Mesenchymal stem cell (in vitro differentiated cells and primary cell): ENCODE data around the gene CCR4.
A peak's percentile ranks its signal among the peaks of the same experiment; 100 is the strongest.
"Not testable (repeated sequence)": the region's sequence is repeated elsewhere in the genome, so short reads cannot be mapped to it uniquely, and the experiment has no call there.

ENCODE experiments used
- DNase-seq: peaks from one replicate; pipeline ENCODE4 v3.0.0-alpha.2; 2013
- H2AFZ ChIP-seq: one replicate; pipeline ENCODE4 v1.6.1; 2013; ENCODE audit warnings: low read depth, mild to moderate bottlenecking, control low read depth, inconsistent platforms, low read length, moderate library complexity
- H2AK5ac ChIP-seq: 2 replicates; pipeline ENCODE4 v1.6.1; 2013; ENCODE audit warnings: low read length, moderate library complexity, mild to moderate bottlenecking, inconsistent platforms; ENCODE audit not compliant: severe bottlenecking
- H2BK120ac ChIP-seq: one replicate; pipeline ENCODE4 v1.6.1; 2013; ENCODE audit warnings: low read depth, mild to moderate bottlenecking, inconsistent platforms, low read length, moderate library complexity
- H2BK12ac ChIP-seq, 2 experiments: one replicate each; pipeline ENCODE4 v1.6.1; 2013; ENCODE audit warnings: inconsistent platforms in 2 of 2, low read length in 2 of 2, mild to moderate bottlenecking in 2 of 2, moderate library complexity in 2 of 2, control low read depth in 1 of 2
- H2BK15ac ChIP-seq: one replicate; pipeline ENCODE4 v1.6.1; 2013; ENCODE audit warnings: mild to moderate bottlenecking, low read depth, inconsistent platforms; ENCODE audit not compliant: poor library complexity, severe bottlenecking
- H2BK5ac ChIP-seq: 2 replicates; pipeline ENCODE4 v1.6.1; 2013; ENCODE audit warnings: low read depth, mild to moderate bottlenecking, low read length, control low read depth, inconsistent platforms; ENCODE audit not compliant: poor library complexity, severe bottlenecking
- H3K14ac ChIP-seq, 2 experiments: one replicate each; pipeline ENCODE4 v1.6.1; 2013; ENCODE audit warnings: inconsistent platforms in 2 of 2, low read length in 2 of 2, control low read depth in 1 of 2, mild to moderate bottlenecking in 1 of 2, moderate library complexity in 1 of 2
- H3K18ac ChIP-seq, 2 experiments: one replicate each; pipeline ENCODE4 v1.6.1; 2013; ENCODE audit warnings: inconsistent platforms in 2 of 2, low read length in 2 of 2, control low read depth in 1 of 2, low read depth in 1 of 2, mild to moderate bottlenecking in 1 of 2
- H3K23ac ChIP-seq, 2 experiments: one replicate each; pipeline ENCODE4 v1.6.1; 2013; ENCODE audit warnings: inconsistent platforms in 2 of 2, low read length in 2 of 2, mild to moderate bottlenecking in 2 of 2, moderate library complexity in 2 of 2, control low read depth in 1 of 2
- H3K27ac ChIP-seq: 2 replicates; pipeline ENCODE4 v1.5.1; 2013; ENCODE audit warnings: mild to moderate bottlenecking, moderate library complexity, low read length, control low read depth, inconsistent platforms; ENCODE audit not compliant: poor library complexity, severe bottlenecking
- H3K27me3 ChIP-seq, 2 experiments: 2 replicates each; pipeline versions ENCODE4 v1.6.1 to v1.7.0; 2013; ENCODE audit warnings: low read length in 2 of 2, mild to moderate bottlenecking in 2 of 2, moderate library complexity in 2 of 2, control low read depth in 1 of 2, inconsistent platforms in 1 of 2; ENCODE audit not compliant: control insufficient read depth in 1 of 2, insufficient read depth in 1 of 2
- H3K36me3 ChIP-seq, 2 experiments: 2 replicates each; pipeline versions ENCODE4 v1.6.1 to v1.7.0; 2013; ENCODE audit warnings: low read length in 2 of 2, control low read depth in 1 of 2, inconsistent platforms in 1 of 2, low read depth in 1 of 2, mild to moderate bottlenecking in 1 of 2; ENCODE audit not compliant: insufficient read depth in 2 of 2, control insufficient read depth in 1 of 2
- H3K4ac ChIP-seq, 2 experiments: one replicate each; pipeline ENCODE4 v1.6.1; 2013; ENCODE audit warnings: inconsistent platforms in 2 of 2, low read length in 2 of 2, mild to moderate bottlenecking in 2 of 2, moderate library complexity in 2 of 2, control low read depth in 1 of 2, low read depth in 1 of 2
- H3K4me1 ChIP-seq: 2 replicates; pipeline ENCODE4 v1.6.1; 2013; ENCODE audit warnings: low read depth, low read length, control low read depth; ENCODE audit not compliant: control insufficient read depth, insufficient read depth
- H3K4me2 ChIP-seq: 2 replicates; pipeline ENCODE4 v1.6.1; 2013; ENCODE audit warnings: low read length, mild to moderate bottlenecking, inconsistent platforms; ENCODE audit not compliant: poor library complexity, severe bottlenecking
- H3K4me3 ChIP-seq, 2 experiments: 2 replicates each; pipeline versions ENCODE4 v1.5.1 to v1.7.0; 2013; ENCODE audit warnings: low read length in 2 of 2, mild to moderate bottlenecking in 2 of 2, control low read depth in 1 of 2, low read depth in 1 of 2; ENCODE audit not compliant: insufficient read depth in 1 of 2
- H3K79me1 ChIP-seq: replicated peaks from 2 replicates; pipeline ENCODE4 v1.6.1; 2013; ENCODE audit warnings: mild to moderate bottlenecking, control low read depth, low read length, inconsistent platforms; ENCODE audit not compliant: poor library complexity, severe bottlenecking
- H3K9ac ChIP-seq: 2 replicates; pipeline ENCODE4 v1.7.0; 2013; ENCODE audit warnings: mild to moderate bottlenecking, low read length, moderate library complexity
- H3K9me3 ChIP-seq: 2 replicates; pipeline ENCODE4 v1.7.0; 2013; ENCODE audit warnings: mild to moderate bottlenecking, low read length; ENCODE audit not compliant: control insufficient read depth
- H4K8ac ChIP-seq: one replicate; pipeline ENCODE4 v1.6.1; 2013; ENCODE audit warnings: inconsistent platforms, mild to moderate bottlenecking, low read length, moderate library complexity
- H4K91ac ChIP-seq: one replicate; pipeline ENCODE4 v1.6.1; 2013; ENCODE audit warnings: mild to moderate bottlenecking, low read length, inconsistent platforms
- WGBS: methylation state at CpG from one replicate; pipeline ENCODE4 v1.1.7; 2013; ENCODE audit warnings: mixed read lengths; 5-methylcytosine and 5-hydroxymethylcytosine counted together

Gene CCR4

GRCh38 chr3:32937331-32937730, 14.1 kb upstream of the CCR4 start:
- Histone ChIP-seq H3K27ac (no peak overlapping the region), H3K4me3 (no peak overlapping the region), H3K79me1 (no peaks in the 10 kb centered on the region), H4K91ac (no peak overlapping the region), H2BK5ac (no peak overlapping the region), H3K23ac (no peak overlapping the region), H3K4me2 (no peak overlapping the region), H2AK5ac (no peak overlapping the region), H2BK15ac (no peak overlapping the region), H3K9ac (no peak overlapping the region), H3K18ac (no peak overlapping the region), H3K4ac (no peak overlapping the region), H3K4me1 (no peaks in the 10 kb centered on the region), H3K14ac (no peak overlapping the region), H4K8ac (no peak overlapping the region), H2BK12ac (no peak overlapping the region), H2BK120ac (no peak overlapping the region), H3K27me3 (peaks cover 0 to 7% of the 10 kb centered on the region in 2 experiments), H3K9me3 (no peaks in the 10 kb centered on the region), H2AFZ (no peak overlapping the region), H3K36me3 (no peaks in the 10 kb centered on the region)
- 0% methylated on average over 2 of the region's 2 CpGs for WGBS
- peak; percentile 65 for DNase-seq

GRCh38 chr3:32939531-32940284, 11.7 kb upstream of the CCR4 start:
- not testable (repeated sequence) for H3K9ac ChIP-seq, H2BK120ac ChIP-seq, H3K27ac ChIP-seq, H4K8ac ChIP-seq, H2BK15ac ChIP-seq, H3K36me3 ChIP-seq, DNase-seq, H3K4me1 ChIP-seq, H2AK5ac ChIP-seq, H3K14ac ChIP-seq, H3K9me3 ChIP-seq, H2BK12ac ChIP-seq, H3K27me3 ChIP-seq, H4K91ac ChIP-seq, H2AFZ ChIP-seq, H3K23ac ChIP-seq, H3K4me2 ChIP-seq, H3K4me3 ChIP-seq, H3K18ac ChIP-seq, H3K4ac ChIP-seq, H2BK5ac ChIP-seq, H3K79me1 ChIP-seq
- WGBS, result 89% methylated on average over 37 of the region's 40 CpGs

- no peak overlapping the region for H3K4me3 ChIP-seq
- no peak overlapping the region for H2AK5ac ChIP-seq
- no peaks in the 10 kb centered on the region for H3K79me1 ChIP-seq
- H3K23ac ChIP-seq, result no peak overlapping the region
- no peak overlapping the region for H3K4me2 ChIP-seq
- H2BK5ac ChIP-seq, result no peak overlapping the region
- H2BK12ac ChIP-seq, result no peak overlapping the region
- no peak overlapping the region for H3K27ac ChIP-seq
- H4K91ac ChIP-seq, result no peak overlapping the region
- H4K8ac ChIP-seq, result no peak overlapping the region
- H3K9me3 ChIP-seq, result no peaks in the 10 kb centered on the region
- no peaks in the 10 kb centered on the region for H3K36me3 ChIP-seq
- no peak overlapping the region for H3K9ac ChIP-seq
- H2BK15ac ChIP-seq, result no peak overlapping the region
- DNase-seq, result no peak
- no peak overlapping the region for H3K14ac ChIP-seq
- no peak overlapping the region for H3K18ac ChIP-seq
- WGBS, result 78% methylated on average over 16 of the region's 16 CpGs
- no peak overlapping the region for H2BK120ac ChIP-seq
- peaks cover 0 to 6% of the 10 kb centered on the region in 2 experiments for H3K27me3 ChIP-seq
- H3K4me1 ChIP-seq, result no peaks in the 10 kb centered on the region
- H2AFZ ChIP-seq, result no peak overlapping the region
- no peak overlapping the region for H3K4ac ChIP-seq
Observed at GRCh38 chr3:32940726-32941125, 10.7 kb upstream of the CCR4 start.

- no peak overlapping the region for H3K4me3 ChIP-seq
- H2AFZ ChIP-seq, result no peak overlapping the region
- no peak overlapping the region for H2AK5ac ChIP-seq
- no peak overlapping the region for H4K91ac ChIP-seq
- no peak overlapping the region for H3K4ac ChIP-seq
- no peaks in the 10 kb centered on the region for H3K36me3 ChIP-seq
- H3K9me3 ChIP-seq, result no peaks in the 10 kb centered on the region
- H3K23ac ChIP-seq, result no peak overlapping the region
- WGBS, result 57% methylated on average over 1 of the region's 3 CpGs
- H3K4me1 ChIP-seq, result no peaks in the 10 kb centered on the region
- no peak overlapping the region for H3K18ac ChIP-seq
- H2BK15ac ChIP-seq, result no peak overlapping the region
- H3K14ac ChIP-seq, result no peak overlapping the region
- peak; percentile 6 for DNase-seq
- H2BK12ac ChIP-seq, result no peak overlapping the region
- no peak overlapping the region for H4K8ac ChIP-seq
- no peaks in the 10 kb centered on the region for H3K79me1 ChIP-seq
- peaks cover 0 to 3% of the 10 kb centered on the region in 2 experiments for H3K27me3 ChIP-seq
- no peak overlapping the region for H3K27ac ChIP-seq
- no peak overlapping the region for H3K4me2 ChIP-seq
- H2BK120ac ChIP-seq, result no peak overlapping the region
- H3K9ac ChIP-seq, result no peak overlapping the region
- H2BK5ac ChIP-seq, result no peak overlapping the region
Observed at GRCh38 chr3:32945136-32945535, 6.3 kb upstream of the CCR4 start.
